Hair follicular keratinocyte (primary cell): ENCODE measurements around the gene ORM1. TPM values are rescaled to one million over a fixed set of nuclear protein-coding genes. Genes with fewer than 3 reads are reported as not detected.

Experiments used
- total RNA-seq: library from RNA; depleted of rRNA; stranded (reverse); fragments of >200 nt; gene quantifications from 2 replicates; pipeline ENCODE4 v1.2.3, GENCODE V29; 2015

ORM1 gene
- total RNA-seq: not detected in 2 replicates

DNA sequence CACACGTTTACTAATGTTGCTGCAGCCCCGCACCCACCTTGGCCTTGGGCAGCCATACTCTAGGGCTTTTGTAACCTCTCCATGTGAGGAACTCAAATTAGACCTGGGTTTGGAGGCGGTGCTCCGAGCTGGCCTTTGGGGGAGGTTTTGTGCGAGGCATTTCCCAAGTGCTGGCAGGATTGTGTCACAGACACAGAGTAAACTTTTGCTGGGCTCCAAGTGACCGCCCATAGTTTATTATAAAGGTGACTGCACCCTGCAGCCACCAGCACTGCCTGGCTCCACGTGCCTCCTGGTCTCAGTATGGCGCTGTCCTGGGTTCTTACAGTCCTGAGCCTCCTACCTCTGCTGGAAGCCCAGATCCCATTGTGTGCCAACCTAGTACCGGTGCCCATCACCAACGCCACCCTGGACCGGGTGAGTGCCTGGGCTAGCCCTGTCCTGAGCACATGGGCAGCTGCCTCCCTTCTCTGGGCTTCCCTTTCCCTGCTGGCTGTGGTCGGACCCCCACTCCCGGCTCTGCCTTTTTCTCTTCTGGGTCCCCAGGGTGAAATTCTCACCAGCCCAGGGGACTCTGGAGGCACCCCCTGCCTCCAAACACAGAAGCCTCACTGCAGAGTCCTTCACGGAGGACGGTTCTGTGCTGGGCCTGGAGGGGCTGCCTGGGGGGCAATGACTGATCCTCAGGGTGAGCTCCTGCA is at the start of gene ORM1:
TSS of gene ORM1 (plus strand) at position 268 of the 701 bp plus-strand sequence. CDS start at position 304, 36 bp downstream.

DNA sequence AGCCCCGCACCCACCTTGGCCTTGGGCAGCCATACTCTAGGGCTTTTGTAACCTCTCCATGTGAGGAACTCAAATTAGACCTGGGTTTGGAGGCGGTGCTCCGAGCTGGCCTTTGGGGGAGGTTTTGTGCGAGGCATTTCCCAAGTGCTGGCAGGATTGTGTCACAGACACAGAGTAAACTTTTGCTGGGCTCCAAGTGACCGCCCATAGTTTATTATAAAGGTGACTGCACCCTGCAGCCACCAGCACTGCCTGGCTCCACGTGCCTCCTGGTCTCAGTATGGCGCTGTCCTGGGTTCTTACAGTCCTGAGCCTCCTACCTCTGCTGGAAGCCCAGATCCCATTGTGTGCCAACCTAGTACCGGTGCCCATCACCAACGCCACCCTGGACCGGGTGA is 6.7 kb downstream of the ORM1 start, which contains the start of gene ORM2:
TSS of gene ORM2 (plus strand) at position 245 of the 398 bp plus-strand sequence. CDS start at position 281, 36 bp downstream.

Other genes with a start within 250 kb of the ORM1 start
- gene AMBP, start 244.8 kb upstream of the ORM1 start, total RNA-seq: not detected in 2 replicates
- gene KIF12, start 223.8 kb upstream of the ORM1 start, total RNA-seq: 0.30 and 6.2 TPM in 2 replicates
- gene COL27A1, start 167.6 kb upstream of the ORM1 start, total RNA-seq: 10.2 and 11.0 TPM in 2 replicates
- not detected in 2 replicates for gene ORM2, start 6.8 kb downstream of the ORM1 start, total RNA-seq
- gene AKNA, start 64.9 kb downstream of the ORM1 start, total RNA-seq: 4.2 and 4.9 TPM in 2 replicates
- gene WHRN, start 182.4 kb downstream of the ORM1 start, total RNA-seq: 2.1 and 3.7 TPM in 2 replicates